ENCODE data around the gene APBA2.

- no peak for TF ChIP-seq NFE2L2 (IDR thresholded peaks at IDR 0.05; ENCODE audit: low read depth, low read length)
- TF ChIP-seq CTCF (conservative IDR thresholded peaks at IDR 0.05; ENCODE audit: low read depth, low read length) = peak; percentile 93
Observed at GRCh38 chr15:29103824-29104565, 218.2 kb downstream of the APBA2 start.
